Activated naive CD8-positive, alpha-beta T cell (primary cell): ENCODE data around the gene HSPA12A.
"Not testable (repeated sequence)": the region's sequence is repeated elsewhere in the genome, so short reads cannot be mapped to it uniquely, and the experiment has no call there.

ENCODE experiments used
- H3K27ac Mint-ChIP-seq: one replicate; pipeline ENCODE4 v1.8.0; 2021; ENCODE audit warnings: mixed read lengths
- H3K27me3 Mint-ChIP-seq: one replicate; pipeline ENCODE4 v1.8.0; 2021; ENCODE audit warnings: mixed read lengths
- H3K36me3 Mint-ChIP-seq: one replicate; pipeline ENCODE4 v1.8.0; 2021; ENCODE audit warnings: mixed read lengths
- H3K4me1 Mint-ChIP-seq: one replicate; pipeline ENCODE4 v1.8.0; 2021; ENCODE audit warnings: low read depth, mixed read lengths
- H3K4me3 Mint-ChIP-seq: one replicate; pipeline ENCODE4 v1.8.0; 2021; ENCODE audit warnings: mild to moderate bottlenecking, mixed read lengths
- H3K9me3 Mint-ChIP-seq: one replicate; pipeline ENCODE4 v1.8.0; 2021; ENCODE audit warnings: low read depth, mixed read lengths

HSPA12A gene

GRCh38 chr10:116720668-116721546, 21.5 kb downstream of the HSPA12A start:
- Mint-ChIP-seq H3K36me3 (no peaks in the 10 kb centered on the region), H3K27ac (no peak overlapping the region), H3K27me3 (peaks cover 31% of the 10 kb centered on the region), H3K4me1 (peaks cover 28% of the 10 kb centered on the region), H3K4me3 (no peak overlapping the region), H3K9me3 (no peaks in the 10 kb centered on the region)

DNA sequence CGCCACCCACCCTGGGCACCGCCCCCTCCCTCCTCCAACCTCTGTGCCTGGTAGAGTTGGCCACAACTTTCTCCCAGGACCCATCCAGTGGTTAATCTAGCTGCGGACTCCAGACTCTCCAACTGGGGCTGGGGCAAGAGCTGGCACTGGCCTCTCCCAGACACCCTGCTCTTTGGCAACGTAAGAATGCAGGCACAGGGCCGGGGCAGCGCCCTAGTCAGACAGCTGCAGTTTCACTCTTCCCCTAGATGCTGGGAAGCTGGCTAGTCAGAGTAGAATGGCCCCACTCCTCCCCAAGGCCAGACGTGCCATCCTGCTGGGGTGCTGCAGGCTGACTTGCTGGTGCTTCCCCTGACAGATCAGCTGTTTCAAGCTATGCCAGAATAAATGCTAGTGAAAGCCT, 22.1 kb downstream of the HSPA12A start:
- H3K27ac Mint-ChIP-seq: no peak overlapping the region
- H3K4me3 Mint-ChIP-seq: no peak overlapping the region
- peaks cover 32% of the 10 kb centered on the region for H3K27me3 Mint-ChIP-seq
- H3K4me1 Mint-ChIP-seq: peaks cover 25% of the 10 kb centered on the region
- no peaks in the 10 kb centered on the region for H3K36me3 Mint-ChIP-seq
- no peaks in the 10 kb centered on the region for H3K9me3 Mint-ChIP-seq

- peaks cover 21% of the 10 kb centered on the region for H3K4me1 Mint-ChIP-seq
- no peaks in the 10 kb centered on the region for H3K9me3 Mint-ChIP-seq
- no peak overlapping the region for H3K4me3 Mint-ChIP-seq
- H3K27me3 Mint-ChIP-seq: peaks cover 33% of the 10 kb centered on the region
- no peaks in the 10 kb centered on the region for H3K36me3 Mint-ChIP-seq
- H3K27ac Mint-ChIP-seq: no peak overlapping the region
Observed at GRCh38 chr10:116719804-116720203, 22.6 kb downstream of the HSPA12A start.

DNA sequence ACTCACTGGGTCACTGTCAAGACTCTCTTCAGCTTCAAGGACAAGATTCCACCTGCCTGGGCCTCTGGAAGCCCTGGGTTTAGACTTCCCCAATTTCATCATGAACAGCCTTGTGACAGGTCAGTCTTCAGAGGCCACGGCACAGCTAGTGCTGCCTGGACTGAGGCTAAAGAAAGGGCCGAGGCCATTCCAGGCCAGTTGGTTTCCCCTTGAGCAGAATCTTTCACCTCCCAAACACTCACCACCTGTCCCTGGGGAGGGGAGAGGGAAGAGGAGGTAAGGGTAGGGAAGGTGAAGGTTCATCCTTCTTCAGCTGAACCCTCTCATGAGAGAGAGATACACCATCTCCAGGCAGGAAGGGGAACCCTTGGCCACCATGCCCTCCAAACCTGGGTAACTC, 24.3 kb downstream of the HSPA12A start:
- Mint-ChIP-seq H3K27ac (no peak overlapping the region), H3K9me3 (no peaks in the 10 kb centered on the region), H3K4me3 (no peak overlapping the region), H3K27me3 (peaks cover 41% of the 10 kb centered on the region), H3K4me1 (peaks cover 4% of the 10 kb centered on the region), H3K36me3 (no peaks in the 10 kb centered on the region)

- peaks cover 31% of the 10 kb centered on the region for H3K27me3 Mint-ChIP-seq
Observed at GRCh38 chr10:116716381-116716780, 26.0 kb downstream of the HSPA12A start.

GRCh38 chr10:116715839-116716377, 26.5 kb downstream of the HSPA12A start:
- Mint-ChIP-seq H3K4me1 (peaks cover 2% of the 10 kb centered on the region), H3K27me3 (peaks cover 34% of the 10 kb centered on the region), H3K36me3 (no peaks in the 10 kb centered on the region), H3K4me3 (no peak overlapping the region), H3K9me3 (no peaks in the 10 kb centered on the region), H3K27ac (no peak overlapping the region)

More at GRCh38 chr10:116716381-116716780, 26.0 kb downstream of the HSPA12A start:
- no peak overlapping the region for H3K4me3 Mint-ChIP-seq
- H3K27ac Mint-ChIP-seq: no peak overlapping the region
- H3K9me3 Mint-ChIP-seq: no peaks in the 10 kb centered on the region
- H3K36me3 Mint-ChIP-seq: no peaks in the 10 kb centered on the region
- H3K4me1 Mint-ChIP-seq: peaks cover 2% of the 10 kb centered on the region

DNA sequence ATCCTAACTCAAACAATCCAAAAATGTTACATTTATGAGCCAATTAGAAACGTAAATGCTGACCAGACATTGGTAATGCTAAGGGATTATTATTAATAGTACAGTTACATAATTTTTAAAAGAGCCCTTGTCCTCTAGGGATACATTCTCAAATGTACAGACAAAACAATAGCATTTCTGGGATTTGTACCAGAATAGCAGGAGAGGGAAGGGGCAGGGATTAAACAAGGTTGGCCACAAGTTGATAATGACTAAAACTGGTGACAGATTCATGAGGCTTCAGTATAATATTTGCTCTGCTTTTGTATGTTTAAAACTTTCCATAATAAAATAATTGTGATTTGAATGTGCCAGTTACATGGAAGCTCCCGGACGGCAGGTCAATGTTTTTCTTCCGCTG, 27.0 kb downstream of the HSPA12A start:
- Mint-ChIP-seq H3K36me3 (no peaks in the 10 kb centered on the region), H3K4me1 (no peaks in the 10 kb centered on the region), H3K27ac (no peak overlapping the region), H3K9me3 (no peaks in the 10 kb centered on the region), H3K4me3 (no peak overlapping the region), H3K27me3 (peaks cover 30% of the 10 kb centered on the region)

DNA sequence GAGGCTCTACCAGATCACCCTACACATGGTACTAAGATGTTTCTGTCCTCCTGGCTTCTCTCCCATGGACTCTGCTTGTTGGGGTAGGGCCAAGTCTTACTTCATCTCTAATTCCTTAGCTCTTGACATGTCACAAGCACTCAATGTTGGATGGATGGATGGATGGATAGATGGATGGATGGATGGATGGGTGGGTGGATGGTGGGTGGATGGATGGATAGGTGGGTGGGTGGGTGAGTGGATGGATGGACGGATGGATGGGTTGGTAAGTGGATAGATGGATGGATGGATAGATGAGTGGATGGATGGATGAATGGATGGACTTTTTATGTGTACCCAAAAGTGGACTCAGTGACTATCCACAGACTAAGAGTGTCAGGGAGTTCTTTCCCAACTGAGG, 28.5 kb downstream of the HSPA12A start:
- H3K9me3 Mint-ChIP-seq: no peaks in the 10 kb centered on the region
- no peaks in the 10 kb centered on the region for H3K36me3 Mint-ChIP-seq
- no peak overlapping the region for H3K4me3 Mint-ChIP-seq
- no peaks in the 10 kb centered on the region for H3K4me1 Mint-ChIP-seq
- no peak overlapping the region for H3K27ac Mint-ChIP-seq
- peaks cover 31% of the 10 kb centered on the region for H3K27me3 Mint-ChIP-seq

DNA sequence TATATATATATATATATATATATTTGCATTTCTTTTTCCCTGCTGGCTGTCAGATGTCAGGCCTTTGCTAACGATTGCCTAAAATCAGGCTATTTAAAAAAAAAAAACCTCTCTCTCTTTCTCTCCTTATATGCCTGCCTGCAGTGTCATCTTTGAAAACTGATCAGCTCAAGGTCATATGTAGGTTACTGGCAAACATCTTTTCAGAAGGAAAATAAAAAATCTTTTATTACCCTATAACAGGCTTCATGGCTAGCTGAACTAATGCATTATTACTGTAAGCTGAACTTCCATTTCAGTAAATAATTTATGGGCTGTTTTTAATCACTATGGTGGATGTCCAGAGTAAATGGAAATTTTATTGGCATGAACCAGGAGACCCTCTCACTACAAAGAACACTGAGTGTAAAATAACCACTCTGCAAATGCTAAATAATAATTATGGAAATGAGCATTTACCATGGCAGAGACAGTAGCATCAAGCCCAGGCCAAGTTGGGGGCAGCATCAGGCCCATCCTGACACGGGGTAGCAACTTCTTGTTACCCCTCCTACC, 29.3 kb downstream of the HSPA12A start:
- Mint-ChIP-seq H3K4me3 (no peak overlapping the region), H3K36me3 (no peaks in the 10 kb centered on the region), H3K4me1 (no peaks in the 10 kb centered on the region), H3K27ac (no peak overlapping the region), H3K9me3 (no peaks in the 10 kb centered on the region), H3K27me3 (peaks cover 31% of the 10 kb centered on the region)

- no peaks in the 10 kb centered on the region for H3K36me3 Mint-ChIP-seq
- no peaks in the 10 kb centered on the region for H3K9me3 Mint-ChIP-seq
- no peak overlapping the region for H3K27ac Mint-ChIP-seq
- no peak overlapping the region for H3K4me3 Mint-ChIP-seq
- H3K27me3 Mint-ChIP-seq: peaks cover 31% of the 10 kb centered on the region
- no peaks in the 10 kb centered on the region for H3K4me1 Mint-ChIP-seq
Observed at GRCh38 chr10:116712519-116712918, 29.8 kb downstream of the HSPA12A start.

DNA sequence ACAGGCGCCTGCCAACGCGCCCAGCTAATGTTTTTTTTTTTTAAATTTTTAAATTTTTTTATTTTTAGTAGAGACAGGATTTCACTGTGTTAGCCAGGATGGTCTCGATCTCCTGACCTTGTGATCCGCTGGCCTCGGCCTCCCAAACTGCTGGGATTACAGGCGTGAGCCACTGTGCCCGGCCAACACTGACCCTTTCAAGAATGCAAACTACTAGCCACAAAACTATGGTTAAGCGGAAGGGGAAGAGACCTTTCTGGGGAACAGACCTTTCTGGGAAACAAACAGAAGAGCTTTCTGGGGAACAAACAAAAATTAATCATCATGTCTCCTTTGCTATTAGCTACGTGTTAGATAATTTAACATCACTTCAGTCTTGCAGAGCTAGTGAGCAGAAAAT, 30.6 kb downstream of the HSPA12A start:
- not testable (repeated sequence) for H3K4me1 Mint-ChIP-seq, H3K4me3 Mint-ChIP-seq, H3K27ac Mint-ChIP-seq, H3K36me3 Mint-ChIP-seq, H3K9me3 Mint-ChIP-seq
- peaks cover 29% of the 10 kb centered on the region for H3K27me3 Mint-ChIP-seq

- Mint-ChIP-seq H3K36me3 (no peaks in the 10 kb centered on the region), H3K27ac (no peak overlapping the region), H3K27me3 (peaks cover 30% of the 10 kb centered on the region), H3K9me3 (no peaks in the 10 kb centered on the region), H3K4me3 (no peak overlapping the region), H3K4me1 (no peaks in the 10 kb centered on the region)
Observed at GRCh38 chr10:116710076-116710475, 32.3 kb downstream of the HSPA12A start.

DNA sequence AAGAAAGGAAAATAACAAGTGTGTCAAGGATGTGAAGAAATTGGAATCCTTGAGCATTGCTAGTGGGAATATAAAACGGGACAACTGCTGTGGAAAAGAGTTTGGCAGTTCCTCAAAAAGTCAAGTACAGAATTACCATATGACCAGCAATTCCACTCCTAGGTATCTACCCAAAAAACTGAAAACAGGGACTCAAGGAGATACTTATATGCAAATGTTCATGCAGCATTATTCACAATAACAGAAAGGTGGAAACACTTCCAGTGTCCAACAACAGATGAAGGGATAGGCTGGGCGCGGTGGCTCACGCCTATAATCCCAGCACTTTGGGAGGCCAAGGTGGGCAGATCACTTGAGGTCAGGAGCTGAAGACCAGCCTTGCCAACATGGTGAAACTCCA, 33.5 kb downstream of the HSPA12A start:
- H3K27ac Mint-ChIP-seq: no peak overlapping the region
- no peaks in the 10 kb centered on the region for H3K9me3 Mint-ChIP-seq
- no peak overlapping the region for H3K4me3 Mint-ChIP-seq
- no peaks in the 10 kb centered on the region for H3K36me3 Mint-ChIP-seq
- peaks cover 23% of the 10 kb centered on the region for H3K27me3 Mint-ChIP-seq
- H3K4me1 Mint-ChIP-seq: no peaks in the 10 kb centered on the region

DNA sequence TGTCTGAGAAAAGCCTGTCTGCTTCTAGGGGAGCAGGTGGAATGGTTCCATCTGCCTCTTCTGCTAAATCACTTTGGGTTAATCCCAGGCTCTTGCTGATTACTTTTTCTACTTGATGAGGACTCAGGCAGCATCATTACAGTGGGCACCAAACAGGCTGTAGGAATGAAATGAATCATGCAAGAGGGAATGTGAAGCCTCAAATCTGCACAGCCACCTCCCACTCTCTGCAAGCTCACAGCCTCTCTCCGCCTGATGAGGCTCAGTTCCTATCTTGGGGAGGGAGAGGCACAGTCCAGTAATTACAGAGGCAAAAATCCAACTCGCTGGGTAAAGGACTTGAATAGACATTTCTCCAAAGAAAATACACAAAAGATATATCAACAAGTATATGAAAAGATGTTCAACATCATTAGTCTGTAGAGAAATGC, 34.0 kb downstream of the HSPA12A start:
- Mint-ChIP-seq H3K4me3 (no peak overlapping the region), H3K27ac (no peak overlapping the region), H3K27me3 (peaks cover 22% of the 10 kb centered on the region), H3K36me3 (no peaks in the 10 kb centered on the region), H3K9me3 (no peaks in the 10 kb centered on the region), H3K4me1 (no peaks in the 10 kb centered on the region)

- Mint-ChIP-seq H3K9me3 (no peaks in the 10 kb centered on the region), H3K4me1 (no peaks in the 10 kb centered on the region), H3K27ac (no peak overlapping the region), H3K27me3 (peaks cover 23% of the 10 kb centered on the region), H3K4me3 (no peak overlapping the region), H3K36me3 (no peaks in the 10 kb centered on the region)
Observed at GRCh38 chr10:116707981-116708380, 34.4 kb downstream of the HSPA12A start.
